ENCODE results near the gene HOXB1. TPM values are rescaled to one million over a fixed set of nuclear protein-coding genes. Genes with fewer than 3 reads are reported as not detected.
A peak's percentile ranks its signal among the peaks of the same experiment; 100 is the strongest.

Gene HOXB1
- total and polyA plus RNA-seq, 2 experiments from 2014 or later, result not detected

GRCh38 chr17:48514477-48514876 is 16.3 kb downstream of the HOXB1 start:
- Mint-ChIP-seq H3K36me3 (ENCODE audit: low read depth) (no peaks in the 10 kb centered on the region), H3K4me1 (peaks cover 32% of the 10 kb centered on the region), H3K27ac (no peak overlapping the region), H3K9me3 (no peaks in the 10 kb centered on the region), H3K27me3 (ENCODE audit: insufficient read depth, low read depth, poor library complexity) (peaks cover 26% of the 10 kb centered on the region), H3K4me3 (no peak overlapping the region)
- ATAC-seq (no peak), DNase-seq (ENCODE audit: low spot score) (no peak)
- no peak for TF ChIP-seq REST (IDR thresholded peaks at IDR 0.05; ENCODE audit: unreplicated experiment)
- TF ChIP-seq ZNF462 (CRISPR knock-in tag; IDR thresholded peaks at IDR 0.05), result no peak
- TF ChIP-seq CREB1 (CRISPR knock-in tag; IDR thresholded peaks at IDR 0.05; ENCODE audit: low read depth), result no peak
- TF ChIP-seq POLR2AphosphoS5 (IDR thresholded peaks at IDR 0.05; ENCODE audit: low read depth), result no peak
- no peak for TF ChIP-seq STAT1 (IDR thresholded peaks at IDR 0.05; ENCODE audit: unreplicated experiment)
- no peak for TF ChIP-seq CTCF (conservative IDR thresholded peaks at IDR 0.05; ENCODE audit: low read depth in 2 of 2)
- no peak for TF ChIP-seq EZH2 (IDR thresholded peaks at IDR 0.05; ENCODE audit: low read depth, unreplicated experiment)
- no peak for TF ChIP-seq EZH2phosphoT487 (IDR thresholded peaks at IDR 0.05; ENCODE audit: unreplicated experiment)
- no peak for TF ChIP-seq ZNF114 (CRISPR knock-in tag; IDR thresholded peaks at IDR 0.05)
- no peak for TF ChIP-seq JUNB (IDR thresholded peaks at IDR 0.05; ENCODE audit: unreplicated experiment)
- no peak for TF ChIP-seq ETS1 (IDR thresholded peaks at IDR 0.05)
- TF ChIP-seq NANOG (IDR thresholded peaks at IDR 0.05; ENCODE audit: borderline replicate concordance), result no peak
- TF ChIP-seq ZNF331 (CRISPR knock-in tag; IDR thresholded peaks at IDR 0.05; ENCODE audit: low read depth), result no peak
- no peaks in the 10 kb centered on the region for H3K36me3 ChIP-seq (ENCODE audit: insufficient read depth)
- H3F3A ChIP-seq (replicated peaks; ENCODE audit: low read depth), result 0 out of 2 replicates have a peak, but pooled peaks cover 4% of the 10 kb centered on the region
- H3K4me3 ChIP-seq, result no peak overlapping the region
- no peak overlapping the region for H2AFZ ChIP-seq
- H4K20me1 ChIP-seq (replicated peaks; ENCODE audit: insufficient read depth), result no peaks in the 10 kb centered on the region
- H3K79me2 ChIP-seq (replicated peaks; ENCODE audit: insufficient read depth), result no peaks in the 10 kb centered on the region
- H3K4me2 ChIP-seq, result peak overlapping the region; percentile 36; the same call in 1 of the 2 replicates
- peaks cover 38% of the 10 kb centered on the region for H3K4me1 ChIP-seq (ENCODE audit: insufficient read depth)
- H3K27ac ChIP-seq (ENCODE audit: low read depth), result no peak overlapping the region
- no peaks in the 10 kb centered on the region for H3K9me2 ChIP-seq (ENCODE audit: insufficient read depth)
- H3K27me3 ChIP-seq (ENCODE audit: insufficient read depth), result peaks cover 38% of the 10 kb centered on the region

All from GM23338 (cell line).